Upper lobe of left lung (tissue), 6 donors: ENCODE results near the gene PTPRG. TPM values are rescaled to one million over a fixed set of nuclear protein-coding genes. Genes with fewer than 3 reads are reported as not detected.

Experiments used
- ATAC-seq, 2 donors: fragments of 200-7000 bp; cut with Tn5 transposase; one replicate each; pipeline ENCODE4 v1.9.1; 2022; ENCODE audit warnings: mild to moderate bottlenecking in 2 of 2, moderate library complexity in 2 of 2; ENCODE audit not compliant: low FRiP score in 2 of 2
- DNase-seq, 2 donors: peaks; one replicate each; pipeline ENCODE4 v3.0.0-alpha.2; 2019 to 2020
- H3K27ac ChIP-seq, 4 donors: fragments of 200-600 bp; sonication (generic); one replicate each; pipeline ENCODE4 v1.5.1; 2016 to 2019
- H3K27me3 ChIP-seq, 4 donors: fragments of 200-600 bp; sonication (generic); one replicate each; pipeline ENCODE4 v1.5.1; 2017 to 2019
- H3K36me3 ChIP-seq, 4 donors: fragments of 200-600 bp; sonication (generic); one replicate each; pipeline ENCODE4 v1.5.1; 2016 to 2019
- H3K4me1 ChIP-seq, 4 donors: fragments of 200-600 bp; sonication (generic); one replicate each; pipeline ENCODE4 v1.5.1; 2018 to 2019
- H3K4me3 ChIP-seq, 4 donors: fragments of 200-600 bp; sonication (generic); one replicate each; pipeline ENCODE4 v1.5.1; 2017 to 2019; ENCODE audit warnings: mild to moderate bottlenecking in 2 of 4, moderate library complexity in 1 of 4
- H3K9me3 ChIP-seq, 4 donors: fragments of 200-600 bp; sonication (generic); one replicate each; pipeline ENCODE4 v1.5.1; 2018 to 2019
- EP300 ChIP-seq, 4 donors: sonication (generic); formaldehyde crosslinking; IDR thresholded peaks; one replicate each; pipeline ENCODE4 v1.5.1; 2017; ENCODE audit warnings: antibody characterized with exemption in 4 of 4, control low read depth in 2 of 4
- POLR2A ChIP-seq, 4 donors: fragments of 450-650 bp; IDR thresholded peaks; one replicate each; pipeline ENCODE4 v1.5.1; 2016 to 2017; ENCODE audit warnings: antibody characterized with exemption in 4 of 4, mild to moderate bottlenecking in 2 of 4
- POLR2AphosphoS5 ChIP-seq, 2 donors: sonication (generic); formaldehyde crosslinking; IDR thresholded peaks; one replicate each; pipeline ENCODE4 v1.5.1; 2017; ENCODE audit warnings: antibody characterized with exemption in 2 of 2
- WGBS, 2 donors: methylation state at CpG; one replicate each; pipeline ENCODE4 v1.1.5; 2017 to 2018; 5-methylcytosine and 5-hydroxymethylcytosine counted together
- total RNA-seq, 6 donors: library from RNA; depleted of rRNA in 4 of 6; stranded (reverse); fragments of >200 nt in 4 of 6; gene quantifications; one replicate each; pipeline versions ENCODE4 v1.1.0 to v1.2.1, GENCODE V29; 2016 to 2021
- TF ChIP-seq, protein P1 (sequence below), 6 experiments: fragments of 450-650 bp in 4 of 6; fragments of 200-600 bp in 2 of 6; sonication (generic) in 2 of 6; IDR thresholded peaks; one replicate each; pipeline ENCODE4 v1.5.1; 2016 to 2019; ENCODE audit warnings: antibody characterized with exemption in 6 of 6
- donor health status: DM: no; HTN: no; CAD: no; lungs with moderate emphysema.
- donor health status: DM: no; HTN: yes; CAD: no; lungs with severe emphysema.

Gene PTPRG
- total RNA-seq, 6 donors from 2014 or later = 58.7 to 101 (median 68.8) TPM

DNA sequence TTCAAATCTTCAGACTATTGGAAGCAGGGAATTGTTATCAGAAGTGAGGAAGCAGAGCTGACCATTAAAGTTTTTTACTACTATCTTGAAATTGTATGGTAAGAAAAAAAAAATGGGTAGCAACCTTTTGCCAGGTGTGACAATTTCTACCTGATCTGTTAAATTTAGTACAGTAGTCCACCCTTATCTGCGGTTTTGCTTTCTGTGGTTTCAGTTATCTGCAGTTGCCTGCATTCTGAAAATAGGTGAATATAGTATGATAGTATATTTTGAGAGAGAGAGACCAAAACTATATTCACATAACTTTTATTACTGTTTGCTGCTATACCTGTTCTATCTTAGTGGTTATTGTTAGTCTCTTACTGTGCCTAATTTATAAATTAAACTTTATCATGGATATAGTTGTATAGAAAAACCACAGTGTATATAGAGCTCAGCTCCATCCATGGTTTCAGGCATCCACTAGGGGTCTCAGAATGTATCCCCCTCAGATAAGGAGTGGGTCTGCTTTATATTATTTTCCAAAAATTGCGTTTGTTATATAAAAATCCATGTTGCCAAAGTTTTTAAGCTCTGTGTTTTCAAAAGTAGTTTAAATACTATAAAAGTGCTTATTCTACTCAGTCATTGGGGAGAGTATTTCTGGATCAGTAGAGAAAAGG, 69.9 kb downstream of the PTPRG start:
- no peak overlapping the region for H3K4me3 ChIP-seq
- no peak for TF ChIP-seq POLR2AphosphoS5 (IDR thresholded peaks at IDR 0.05)
- TF ChIP-seq, protein P1, sequence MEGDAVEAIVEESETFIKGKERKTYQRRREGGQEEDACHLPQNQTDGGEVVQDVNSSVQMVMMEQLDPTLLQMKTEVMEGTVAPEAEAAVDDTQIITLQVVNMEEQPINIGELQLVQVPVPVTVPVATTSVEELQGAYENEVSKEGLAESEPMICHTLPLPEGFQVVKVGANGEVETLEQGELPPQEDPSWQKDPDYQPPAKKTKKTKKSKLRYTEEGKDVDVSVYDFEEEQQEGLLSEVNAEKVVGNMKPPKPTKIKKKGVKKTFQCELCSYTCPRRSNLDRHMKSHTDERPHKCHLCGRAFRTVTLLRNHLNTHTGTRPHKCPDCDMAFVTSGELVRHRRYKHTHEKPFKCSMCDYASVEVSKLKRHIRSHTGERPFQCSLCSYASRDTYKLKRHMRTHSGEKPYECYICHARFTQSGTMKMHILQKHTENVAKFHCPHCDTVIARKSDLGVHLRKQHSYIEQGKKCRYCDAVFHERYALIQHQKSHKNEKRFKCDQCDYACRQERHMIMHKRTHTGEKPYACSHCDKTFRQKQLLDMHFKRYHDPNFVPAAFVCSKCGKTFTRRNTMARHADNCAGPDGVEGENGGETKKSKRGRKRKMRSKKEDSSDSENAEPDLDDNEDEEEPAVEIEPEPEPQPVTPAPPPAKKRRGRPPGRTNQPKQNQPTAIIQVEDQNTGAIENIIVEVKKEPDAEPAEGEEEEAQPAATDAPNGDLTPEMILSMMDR (IDR thresholded peaks at IDR 0.05) = no peak
- TF ChIP-seq EP300 (IDR thresholded peaks at IDR 0.05) = no peak
- H3K4me1 ChIP-seq = peaks cover 16 to 40% (median 19%) of the 10 kb centered on the region in 4 donors
- no peak overlapping the region for H3K27ac ChIP-seq
- no peaks in the 10 kb centered on the region for H3K9me3 ChIP-seq
- WGBS, 2 donors = 84 to 89% methylated on average over 2 of the region's 2 CpGs
- H3K27me3 ChIP-seq = no peaks in the 10 kb centered on the region
- no peak for DNase-seq
- no peaks in the 10 kb centered on the region for H3K36me3 ChIP-seq
- no peak for ATAC-seq

DNA sequence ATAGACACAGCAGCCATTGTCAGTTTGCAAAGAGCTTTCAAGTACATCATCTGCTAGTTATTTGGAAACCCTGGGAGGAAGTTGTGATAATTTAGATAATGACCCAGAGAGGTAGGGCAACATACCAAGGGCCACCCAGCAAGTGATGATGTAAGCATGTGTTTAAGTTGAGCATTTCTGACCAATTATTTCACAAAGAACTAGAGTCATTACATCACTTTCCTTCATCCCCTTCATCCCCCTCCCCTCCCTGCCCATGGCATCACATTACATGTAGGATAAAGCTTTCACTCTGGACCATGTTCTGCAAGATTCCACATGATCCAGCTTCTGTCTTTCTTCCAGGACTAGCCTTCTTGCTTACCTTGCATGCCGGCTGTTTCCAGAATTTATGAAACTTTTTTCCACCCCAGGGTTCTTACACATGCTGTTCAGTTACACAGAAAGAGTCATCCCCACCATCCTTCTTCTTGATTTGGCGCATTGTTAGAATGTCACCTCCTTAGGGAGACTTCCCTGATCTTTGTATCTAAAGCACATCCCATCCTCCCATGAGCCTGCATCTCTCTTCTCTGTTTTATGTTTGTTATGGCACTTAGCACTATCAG, 71.3 kb downstream of the PTPRG start:
- no peak overlapping the region for H3K4me3 ChIP-seq
- no peaks in the 10 kb centered on the region for H3K9me3 ChIP-seq
- WGBS, 2 donors = 98% methylated on average over 2 of the region's 2 CpGs
- TF ChIP-seq POLR2AphosphoS5 (IDR thresholded peaks at IDR 0.05) = no peak
- TF ChIP-seq, protein P1 (IDR thresholded peaks at IDR 0.05) = no peak
- TF ChIP-seq POLR2A (IDR thresholded peaks at IDR 0.05) = no peak
- no peak for TF ChIP-seq EP300 (IDR thresholded peaks at IDR 0.05)
- H3K27ac ChIP-seq = no peak overlapping the region
- no peaks in the 10 kb centered on the region for H3K27me3 ChIP-seq
- ATAC-seq = no peak
- peaks cover 11 to 41% (median 18%) of the 10 kb centered on the region in 4 donors for H3K4me1 ChIP-seq
- H3K36me3 ChIP-seq = no peaks in the 10 kb centered on the region
- no peak for DNase-seq

DNA sequence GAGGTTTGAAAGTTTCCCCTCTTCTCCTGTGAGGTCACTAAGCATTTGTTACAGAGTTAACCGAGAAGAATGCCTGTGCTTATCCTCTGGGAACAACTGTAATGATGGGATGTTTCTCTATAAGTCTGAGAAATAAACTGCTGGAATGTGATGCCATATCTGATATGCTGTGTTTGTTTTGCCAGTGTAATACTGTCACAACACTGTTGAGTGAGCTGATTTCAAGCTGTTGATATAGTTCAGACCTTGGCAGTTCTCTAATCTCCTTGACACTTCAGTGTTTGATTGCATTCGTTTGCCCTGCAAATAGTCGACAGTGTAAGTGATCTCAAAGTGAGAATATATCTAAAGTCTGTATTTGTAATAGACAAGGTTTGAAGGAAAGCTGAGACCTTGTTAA, 73.3 kb downstream of the PTPRG start:
- Histone ChIP-seq H3K27ac (no peak overlapping the region), H3K4me3 (no peak overlapping the region), H3K9me3 (no peaks in the 10 kb centered on the region), H3K36me3 (no peaks in the 10 kb centered on the region), H3K4me1 (peaks cover 8 to 38% (median 10%) of the 10 kb centered on the region in 4 donors), H3K27me3 (no peaks in the 10 kb centered on the region)
- DNase-seq (no peak), ATAC-seq (no peak)
- WGBS, 2 donors = 23 to 32% methylated on average over 3 of the region's 3 CpGs
- TF ChIP-seq, protein P1 (IDR thresholded peaks at IDR 0.05) = no peak
- TF ChIP-seq EP300 (IDR thresholded peaks at IDR 0.05) = no peak
- TF ChIP-seq POLR2A (IDR thresholded peaks at IDR 0.05) = no peak
- no peak for TF ChIP-seq POLR2AphosphoS5 (IDR thresholded peaks at IDR 0.05)

DNA sequence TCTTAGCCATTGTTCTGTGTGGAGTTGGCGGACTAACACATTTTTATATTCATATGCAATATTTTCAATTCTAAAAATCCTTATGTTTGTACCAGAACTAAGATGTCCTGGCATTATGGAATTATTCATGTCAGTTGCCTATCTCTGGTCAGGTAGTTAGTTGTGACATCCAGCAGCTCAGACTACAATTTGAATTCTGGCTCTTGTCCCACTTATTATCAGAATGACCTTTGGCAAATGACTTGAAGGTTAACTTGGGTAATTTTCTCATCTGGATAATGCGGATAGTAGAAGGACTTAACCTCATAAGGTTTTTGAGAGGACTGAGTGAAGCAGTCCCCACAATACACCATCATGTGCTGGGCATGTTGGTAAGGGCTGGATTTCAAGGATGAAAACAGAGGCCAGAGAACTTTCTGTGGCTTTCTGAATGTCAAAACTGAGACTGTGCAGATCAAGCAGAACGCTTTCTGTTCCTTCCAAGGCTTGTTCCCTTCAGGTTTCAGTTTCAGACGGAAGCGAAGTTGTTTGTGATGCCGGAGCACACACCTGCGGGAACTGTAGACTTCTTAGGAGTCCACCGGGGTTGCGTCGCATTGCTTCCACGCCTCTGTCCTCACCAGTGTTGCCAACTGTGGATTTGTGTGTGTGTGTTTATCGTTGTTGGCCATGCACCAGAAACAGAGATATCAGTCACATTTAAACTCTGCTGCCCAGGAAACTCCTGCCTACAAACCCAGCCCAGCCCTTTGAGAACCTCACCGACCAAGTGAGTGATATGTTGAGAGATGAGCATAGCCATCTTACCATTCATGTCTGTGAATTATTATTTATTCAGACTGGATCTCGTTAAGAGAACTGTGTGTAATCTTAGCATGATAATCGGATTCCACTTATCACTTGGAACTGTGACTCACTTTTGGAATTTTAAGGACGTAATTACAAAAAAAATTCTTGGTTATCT, 76.0 kb downstream of the PTPRG start:
- Histone ChIP-seq H3K36me3 (no peaks in the 10 kb centered on the region), H3K27me3 (no peaks in the 10 kb centered on the region), H3K27ac (peak overlapping the region; percentile 11 to 60 (median 33)), H3K9me3 (no peaks in the 10 kb centered on the region), H3K4me3 (peak overlapping the region in 1 of 4 donors; percentile 26), H3K4me1 (peaks cover 3 to 27% (median 7%) of the 10 kb centered on the region in 4 donors)
- WGBS, 2 donors = 47 to 53% methylated on average over 16 of the region's 16 CpGs
- TF ChIP-seq POLR2A (IDR thresholded peaks at IDR 0.05) = no peak
- TF ChIP-seq POLR2AphosphoS5 (IDR thresholded peaks at IDR 0.05) = peak in 1 of 2 donors; percentile 51
- peak; percentile 62 to 79 for ATAC-seq
- no peak for DNase-seq

DNA sequence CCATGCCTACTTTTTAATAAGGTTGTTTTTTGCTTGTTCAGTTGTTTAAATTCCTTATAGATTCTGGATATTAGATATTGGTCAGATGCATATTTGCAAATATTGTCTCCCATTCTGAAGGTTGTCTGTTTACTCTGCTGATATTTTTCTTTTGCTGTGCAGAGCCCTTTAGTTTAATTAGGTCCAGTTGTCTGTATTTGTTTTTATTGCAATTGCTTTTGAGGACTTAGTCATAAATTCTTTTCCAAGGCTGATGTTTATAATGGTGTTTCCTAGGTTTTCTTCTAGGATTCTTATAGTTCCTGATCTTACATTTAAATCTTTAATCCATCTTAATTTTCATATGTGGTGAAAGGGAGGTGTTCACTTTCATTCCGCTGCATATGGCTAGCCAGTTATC, 77.4 kb downstream of the PTPRG start:
- Histone ChIP-seq H3K27ac (no peak overlapping the region), H3K4me3 (no peak overlapping the region), H3K27me3 (no peaks in the 10 kb centered on the region), H3K36me3 (no peaks in the 10 kb centered on the region), H3K9me3 (no peaks in the 10 kb centered on the region), H3K4me1 (peaks cover 0 to 27% (median 7%) of the 10 kb centered on the region in 4 donors)
- WGBS, 2 donors = 95 to 100% methylated on average over 1 of the region's 1 CpG
- DNase-seq (no peak), ATAC-seq (no peak)
- TF ChIP-seq EP300 (IDR thresholded peaks at IDR 0.05) (no peak), POLR2A (IDR thresholded peaks at IDR 0.05) (no peak), POLR2AphosphoS5 (IDR thresholded peaks at IDR 0.05) (no peak)
- TF ChIP-seq, protein P1 (IDR thresholded peaks at IDR 0.05) = no peak
